GM19324 (cell line): ENCODE data around the gene HNRNPU.

Experiments used
- ATAC-seq: cut with Tn5 transposase; IDR thresholded peaks from one replicate; pipeline ENCODE4 v1.9.1; 2021; ENCODE audit warnings: mild to moderate bottlenecking, moderate library complexity; ENCODE audit not compliant: unreplicated experiment, low FRiP score

HNRNPU gene

DNA sequence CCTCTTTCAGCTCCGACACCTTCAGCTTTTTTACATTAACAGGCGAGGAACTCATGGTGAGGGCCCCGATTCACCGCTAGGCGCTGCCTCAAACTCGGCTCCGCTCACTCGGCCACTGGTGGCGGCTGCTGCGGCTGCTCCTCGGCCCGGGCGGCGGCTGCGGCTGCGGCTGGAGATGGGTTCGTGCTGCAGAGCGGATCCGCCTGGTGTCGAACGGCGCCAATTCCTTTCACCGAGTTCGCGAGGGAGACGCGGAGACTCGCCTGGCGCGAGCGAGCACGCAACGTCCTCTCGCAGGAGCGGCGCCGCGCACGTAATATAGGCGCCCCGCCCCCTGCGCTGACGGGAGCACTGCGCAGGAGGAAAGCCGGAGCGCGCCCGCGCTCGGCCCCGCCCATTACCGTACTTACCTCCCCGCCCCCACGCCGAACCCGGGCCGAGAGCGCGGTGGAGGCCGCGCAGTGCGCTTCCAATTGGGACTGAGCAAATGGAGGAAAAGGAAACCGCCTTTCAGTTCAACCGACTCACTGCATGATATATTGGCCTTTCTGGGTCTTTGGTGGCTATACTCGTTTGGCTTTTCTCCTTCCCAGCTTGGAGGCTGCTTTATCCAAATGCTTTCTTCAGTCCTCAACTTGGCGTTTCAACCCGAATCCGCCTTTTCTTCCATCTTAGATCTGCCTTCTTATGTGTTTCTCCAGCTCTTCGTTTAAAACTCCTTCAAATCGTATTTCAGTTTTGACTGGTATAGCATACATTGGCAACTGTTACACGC is at the start of gene HNRNPU:
TSS of gene HNRNPU (minus strand) at position 291 of the 775 bp plus-strand sequence. CDS start at position 55, 236 bp downstream.
- peak; percentile 68 for ATAC-seq

DNA sequence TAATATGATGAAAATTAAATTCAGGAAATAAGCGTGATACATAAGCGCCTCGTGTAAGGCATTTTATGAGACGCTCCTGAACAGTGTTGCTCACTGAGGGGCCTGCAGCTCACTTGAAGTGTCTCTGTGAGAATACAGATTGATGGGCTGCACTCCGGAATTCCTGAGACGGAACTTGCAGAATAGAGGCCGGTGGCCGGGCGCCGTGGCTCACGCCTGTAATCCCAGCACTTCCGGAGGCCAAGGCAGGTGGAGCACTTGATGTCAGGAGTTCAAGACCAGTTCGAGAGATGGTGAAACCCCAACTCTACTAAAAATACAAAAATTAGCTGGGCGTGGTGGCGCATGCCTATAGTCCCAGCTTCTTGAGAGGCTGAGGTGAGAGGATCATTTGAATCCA is 49.5 kb upstream of the HNRNPU start:
- no peak for ATAC-seq

DNA sequence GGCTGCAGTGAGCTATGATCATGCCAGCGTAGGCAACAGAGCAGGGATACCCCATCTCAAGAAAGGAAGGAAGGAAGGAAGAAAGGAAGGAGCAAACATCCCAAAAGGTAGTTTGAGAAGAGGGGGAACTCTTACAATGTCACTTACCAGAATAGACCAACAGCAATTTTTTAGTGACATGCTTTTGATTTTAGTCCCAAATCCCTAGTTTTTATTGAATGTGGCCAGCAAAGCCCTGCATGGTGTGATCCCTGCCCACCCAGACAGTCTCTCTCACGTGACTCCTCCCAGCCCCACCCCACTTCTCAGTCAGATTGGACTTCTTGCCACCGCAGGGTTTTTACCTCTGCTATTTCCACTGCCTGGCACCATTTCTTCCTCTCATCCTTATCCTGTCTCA is 39.8 kb upstream of the HNRNPU start:
- no peak for ATAC-seq

- no peak for ATAC-seq
Measured at GRCh38 chr1:244901400-244902015, 37.2 kb upstream of the HNRNPU start.

DNA sequence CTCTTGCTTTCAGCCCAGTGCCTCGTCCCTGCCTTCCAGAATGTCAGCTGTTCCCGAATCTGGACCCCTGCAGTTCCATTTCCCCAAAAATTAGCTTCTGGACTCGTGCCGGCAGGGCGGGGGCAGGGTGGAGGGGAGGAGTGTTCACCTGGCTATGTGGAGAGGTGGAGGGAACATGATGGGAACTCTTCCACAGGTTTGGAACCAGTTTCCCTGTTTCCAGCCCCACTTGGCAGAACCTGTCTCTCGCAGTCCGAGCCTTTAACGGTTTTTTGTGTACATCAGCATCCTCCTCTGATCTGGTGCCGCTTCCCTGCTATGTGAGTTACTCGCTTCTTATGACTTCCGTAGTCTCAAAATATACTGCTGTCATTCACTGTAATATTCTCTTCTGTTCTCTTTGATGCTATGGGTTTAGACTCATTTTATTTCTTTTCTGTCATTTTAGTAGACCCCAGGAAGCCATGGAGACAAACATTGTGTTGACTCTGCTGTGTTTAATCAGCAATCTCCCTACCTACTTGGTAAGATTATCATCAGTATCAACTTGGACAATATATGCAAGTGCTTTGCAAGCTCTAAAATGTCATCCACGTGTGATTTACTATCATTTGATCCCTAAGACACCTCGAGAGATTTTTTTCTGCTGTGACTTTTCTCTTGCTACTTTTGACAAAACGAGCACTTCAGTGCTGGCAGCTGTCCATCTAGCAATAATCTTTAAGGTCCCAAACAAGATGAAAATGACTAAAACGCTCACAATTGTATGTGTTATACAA is 33.3 kb upstream of the HNRNPU start:
- ATAC-seq, result no peak

GRCh38 chr1:244896550-244896949 is 32.2 kb upstream of the HNRNPU start:
- ATAC-seq, result no peak

GRCh38 chr1:244893836-244894235 is 29.5 kb upstream of the HNRNPU start:
- no peak for ATAC-seq

GRCh38 chr1:244887281-244887680 is 22.9 kb upstream of the HNRNPU start:
- no peak for ATAC-seq

- ATAC-seq, result no peak
Measured at GRCh38 chr1:244881552-244882280, 17.4 kb upstream of the HNRNPU start.

- no peak for ATAC-seq
Measured at GRCh38 chr1:244878681-244879080, 14.3 kb upstream of the HNRNPU start.

DNA sequence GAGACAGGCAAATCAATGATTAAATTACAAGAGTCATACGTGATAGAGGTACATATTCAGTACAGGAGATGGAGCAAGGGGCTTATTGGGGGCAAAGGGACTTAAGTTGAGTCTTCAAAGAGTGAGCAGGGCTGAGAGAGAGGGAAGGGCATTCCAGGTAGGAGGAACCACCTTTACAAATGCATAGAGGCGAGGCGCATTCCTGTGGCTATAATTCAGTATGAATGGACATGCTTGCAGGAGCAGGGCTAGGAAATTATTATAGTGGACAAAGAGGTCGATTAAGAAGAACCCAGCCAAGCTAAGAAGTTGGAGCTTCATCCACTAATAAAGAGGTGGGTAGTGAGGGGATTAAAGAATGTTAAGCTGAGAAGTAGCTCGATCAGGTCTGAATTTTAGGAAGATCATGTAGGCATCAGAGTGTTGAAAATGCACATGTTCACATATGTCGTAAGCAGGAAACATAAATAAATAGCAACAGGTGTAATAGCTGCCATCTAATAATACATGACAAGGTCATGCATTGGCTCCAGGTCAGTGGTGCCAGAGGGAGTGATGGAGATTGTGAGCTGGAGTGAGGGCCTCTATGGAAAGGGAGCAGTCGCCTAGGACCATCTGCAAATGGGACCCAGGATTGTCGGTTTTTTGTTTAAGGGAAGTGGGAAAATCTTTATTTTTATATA is 12.0 kb upstream of the HNRNPU start:
- ATAC-seq, result no peak

- no peak for ATAC-seq
Measured at GRCh38 chr1:244874974-244875579, 10.7 kb upstream of the HNRNPU start.

DNA sequence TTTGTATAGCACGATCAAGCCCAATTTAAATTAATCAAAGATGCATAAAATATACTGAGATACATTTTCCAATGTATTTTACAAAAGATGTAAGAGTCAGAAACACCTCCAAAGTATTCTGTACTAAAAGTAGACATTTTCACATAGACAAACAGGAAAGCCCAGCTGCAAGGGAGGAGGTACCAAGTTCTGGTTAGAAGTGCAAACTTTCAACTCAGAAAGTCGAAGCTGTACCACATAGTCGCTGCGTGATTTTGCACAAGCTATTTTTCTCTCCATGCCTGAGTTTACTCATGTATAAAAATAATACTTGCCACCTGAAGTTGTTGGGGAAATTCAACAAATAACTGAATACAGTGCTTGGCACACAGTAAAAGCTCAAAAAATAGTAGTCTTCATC is 5.6 kb upstream of the HNRNPU start:
- ATAC-seq, result no peak

DNA sequence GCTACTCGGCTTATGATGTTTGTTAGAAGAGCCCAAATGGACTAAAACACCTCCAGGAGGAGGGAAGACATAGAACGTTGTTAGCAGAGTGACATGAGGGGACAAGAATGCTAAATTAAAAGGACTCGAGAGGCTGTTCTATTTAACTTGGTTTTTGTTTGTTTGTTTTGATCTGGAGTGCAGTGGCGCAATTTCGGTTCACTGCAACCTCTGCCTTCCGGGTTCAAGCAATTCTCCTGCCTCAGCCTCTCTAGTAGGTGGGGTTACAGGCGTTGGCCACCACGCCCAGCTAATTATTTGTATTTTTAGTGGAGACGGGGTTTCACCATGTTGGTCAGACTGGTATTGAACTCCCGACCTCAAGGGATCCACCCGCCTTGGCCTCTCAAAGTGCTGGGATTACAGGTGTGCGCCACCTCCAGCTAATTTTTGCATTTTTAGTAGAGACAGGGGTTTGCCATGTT is 5.1 kb upstream of the HNRNPU start:
- no peak for ATAC-seq

- no peak for ATAC-seq
Measured at GRCh38 chr1:244868484-244869363, 4.4 kb upstream of the HNRNPU start.

- ATAC-seq, result no peak
Measured at GRCh38 chr1:244866355-244866754, 2.0 kb upstream of the HNRNPU start.

DNA sequence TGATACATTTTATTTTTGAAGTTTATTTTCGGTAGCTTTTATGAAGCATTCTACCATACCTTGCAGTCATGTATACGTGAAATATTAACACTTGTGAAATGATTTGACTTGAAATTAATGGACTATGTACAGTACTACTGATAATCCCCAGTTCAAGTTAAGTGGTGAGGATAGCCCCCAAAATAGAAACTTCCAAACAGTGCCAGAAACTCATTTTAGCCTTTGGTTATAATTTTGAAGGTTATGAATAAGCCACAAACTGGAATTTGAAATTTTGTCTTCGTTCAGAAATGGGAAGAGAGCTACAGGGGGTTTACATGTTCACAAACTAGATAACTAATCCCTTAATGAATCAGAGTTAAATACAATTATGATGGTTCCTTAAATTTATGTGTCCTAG is 1.5 kb upstream of the HNRNPU start:
- no peak for ATAC-seq

- ATAC-seq, result no peak
Measured at GRCh38 chr1:244865028-244865371, 657 bp upstream of the HNRNPU start.
